ENCODE measurements around the gene NT5DC3.

DNA sequence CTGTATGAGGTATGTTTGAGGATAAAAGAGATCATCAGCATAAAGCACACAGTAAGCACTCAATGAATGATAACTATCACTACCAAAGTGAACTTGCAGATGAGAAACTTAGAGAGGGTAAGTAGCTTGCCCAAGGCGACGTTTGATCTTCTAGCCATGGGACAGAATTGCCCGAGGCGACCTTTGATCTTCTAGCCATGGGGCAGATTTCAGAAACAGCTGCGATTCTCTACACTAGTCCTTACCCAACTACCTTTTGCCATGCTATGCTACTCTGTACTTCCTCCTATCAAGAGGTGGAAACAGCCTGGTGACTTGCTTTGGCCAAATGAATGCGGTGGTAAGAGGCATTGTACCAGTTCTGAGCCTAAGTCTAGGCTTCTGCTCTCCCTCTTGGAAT is 23.7 kb upstream of the NT5DC3 start:
- TF ChIP-seq EZH2 (IDR thresholded peaks at IDR 0.05; ENCODE audit: borderline replicate concordance, low read length): no peak
- TF ChIP-seq, protein P1, sequence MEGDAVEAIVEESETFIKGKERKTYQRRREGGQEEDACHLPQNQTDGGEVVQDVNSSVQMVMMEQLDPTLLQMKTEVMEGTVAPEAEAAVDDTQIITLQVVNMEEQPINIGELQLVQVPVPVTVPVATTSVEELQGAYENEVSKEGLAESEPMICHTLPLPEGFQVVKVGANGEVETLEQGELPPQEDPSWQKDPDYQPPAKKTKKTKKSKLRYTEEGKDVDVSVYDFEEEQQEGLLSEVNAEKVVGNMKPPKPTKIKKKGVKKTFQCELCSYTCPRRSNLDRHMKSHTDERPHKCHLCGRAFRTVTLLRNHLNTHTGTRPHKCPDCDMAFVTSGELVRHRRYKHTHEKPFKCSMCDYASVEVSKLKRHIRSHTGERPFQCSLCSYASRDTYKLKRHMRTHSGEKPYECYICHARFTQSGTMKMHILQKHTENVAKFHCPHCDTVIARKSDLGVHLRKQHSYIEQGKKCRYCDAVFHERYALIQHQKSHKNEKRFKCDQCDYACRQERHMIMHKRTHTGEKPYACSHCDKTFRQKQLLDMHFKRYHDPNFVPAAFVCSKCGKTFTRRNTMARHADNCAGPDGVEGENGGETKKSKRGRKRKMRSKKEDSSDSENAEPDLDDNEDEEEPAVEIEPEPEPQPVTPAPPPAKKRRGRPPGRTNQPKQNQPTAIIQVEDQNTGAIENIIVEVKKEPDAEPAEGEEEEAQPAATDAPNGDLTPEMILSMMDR (conservative IDR thresholded peaks at IDR 0.05 in 1 of 2, IDR thresholded peaks at IDR 0.05 in 1 of 2; ENCODE audit: extremely low read depth in 1 of 2, insufficient read depth in 1 of 2, low read depth in 1 of 2, low read length in 2 of 2): no peak

All from mammary epithelial cell (primary cell).